NOMO-1 (cell line): Measurements from ENCODE around the gene THADA.
"Not testable (repeated sequence)": the region's sequence is repeated elsewhere in the genome, so short reads cannot be mapped to it uniquely, and the experiment has no call there.

Source experiments
- DNase-seq, 2 experiments: peaks; one replicate each; lab custom pipeline; 2025; ENCODE audit not compliant: unreplicated experiment in 2 of 2; lab: John Stamatoyannopoulos, UW

THADA gene

GRCh38 chr2:43313642-43314017, 282.2 kb downstream of the THADA start:
- no peak for DNase-seq

- DNase-seq: peak in 1 of 2 experiments; percentile 20
Measured at GRCh38 chr2:43312755-43313641, 282.8 kb downstream of the THADA start.

- DNase-seq: no peak
Measured at GRCh38 chr2:43311276-43311675, 284.6 kb downstream of the THADA start.

GRCh38 chr2:43309935-43310334, 285.9 kb downstream of the THADA start:
- DNase-seq: no peak

GRCh38 chr2:43307973-43308372, 287.9 kb downstream of the THADA start:
- no peak for DNase-seq

- DNase-seq: no peak
Measured at GRCh38 chr2:43307046-43307445, 288.8 kb downstream of the THADA start.

GRCh38 chr2:43306197-43306596, 289.6 kb downstream of the THADA start:
- no peak for DNase-seq

- DNase-seq: peak; percentile 81 to 88
Measured at GRCh38 chr2:43305517-43305916, 290.3 kb downstream of the THADA start.

GRCh38 chr2:43305012-43305411, 290.8 kb downstream of the THADA start:
- peak in 1 of 2 experiments; percentile 42 for DNase-seq

GRCh38 chr2:43303889-43304288, 291.9 kb downstream of the THADA start:
- DNase-seq: no peak

GRCh38 chr2:43302961-43303494, 292.8 kb downstream of the THADA start:
- peak; percentile 17 to 45 for DNase-seq

GRCh38 chr2:43302182-43302960, 293.5 kb downstream of the THADA start:
- DNase-seq: no peak

GRCh38 chr2:43300781-43301583, 294.9 kb downstream of the THADA start:
- DNase-seq: no peak

- no peak for DNase-seq
Measured at GRCh38 chr2:43300222-43300621, 295.6 kb downstream of the THADA start.

GRCh38 chr2:43298500-43298899, 297.3 kb downstream of the THADA start:
- no peak for DNase-seq

- not testable (repeated sequence) for DNase-seq
Measured at GRCh38 chr2:43297740-43298139, 298.1 kb downstream of the THADA start.

GRCh38 chr2:43294973-43295603, 300.8 kb downstream of the THADA start:
- no peak for DNase-seq

- DNase-seq: peak; percentile 87 to 99
Measured at GRCh38 chr2:43293744-43294695, 301.8 kb downstream of the THADA start.
